ENCODE data around the gene PPP3R1.
A peak's percentile ranks its signal among the peaks of the same experiment; 100 is the strongest.

The PPP3R1 gene, protein sequence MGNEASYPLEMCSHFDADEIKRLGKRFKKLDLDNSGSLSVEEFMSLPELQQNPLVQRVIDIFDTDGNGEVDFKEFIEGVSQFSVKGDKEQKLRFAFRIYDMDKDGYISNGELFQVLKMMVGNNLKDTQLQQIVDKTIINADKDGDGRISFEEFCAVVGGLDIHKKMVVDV

DNA sequence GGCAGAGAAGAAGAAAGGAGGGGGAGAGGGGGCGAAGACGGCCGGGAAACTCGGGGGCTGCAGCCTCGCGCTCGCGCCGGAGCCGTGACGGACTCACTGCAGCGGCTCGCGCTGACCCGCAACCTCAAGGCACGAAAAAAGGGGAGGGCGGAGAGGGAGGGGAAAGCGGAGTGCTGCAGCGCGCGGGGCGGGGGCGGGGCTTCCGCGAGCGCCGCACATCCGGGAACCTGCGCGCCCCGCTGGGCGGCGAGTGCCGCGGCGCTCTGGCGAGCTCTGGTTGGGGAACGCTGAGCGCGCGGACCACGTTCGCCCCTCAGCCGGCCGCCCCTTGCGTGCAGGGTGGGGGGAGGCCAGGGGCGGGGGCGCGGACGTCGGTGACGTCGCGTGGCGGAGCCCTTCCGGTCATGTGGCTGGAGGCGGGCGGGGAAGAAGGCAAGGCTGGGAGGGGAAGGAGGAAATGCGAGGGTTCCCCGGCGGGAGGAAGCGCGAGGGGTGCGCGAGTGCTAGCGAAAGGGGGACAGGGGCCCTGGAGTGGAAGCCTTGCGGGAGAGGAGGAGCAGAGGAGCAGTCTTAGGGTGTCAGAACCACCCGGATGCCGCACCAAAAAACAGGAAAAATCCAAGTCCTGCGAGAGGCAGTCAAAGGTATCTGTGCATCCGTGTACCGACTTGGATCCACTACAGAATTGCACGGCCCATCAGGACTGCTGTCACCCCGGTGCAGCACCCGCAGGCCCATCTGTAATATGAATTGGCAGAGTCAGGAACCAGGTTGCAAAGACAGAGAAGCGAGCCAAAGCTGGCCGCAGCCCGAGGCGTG, at the start of gene PPP3R1:
Gene PPP3R1 (minus strand): TSS at position 133 of the 819 bp plus-strand sequence. CDS start 405 bp downstream, outside the sequence.
- DNase-seq (ENCODE audit: extremely low read depth in 1 of 2, low read depth in 1 of 2) = peak; percentile 91

DNA sequence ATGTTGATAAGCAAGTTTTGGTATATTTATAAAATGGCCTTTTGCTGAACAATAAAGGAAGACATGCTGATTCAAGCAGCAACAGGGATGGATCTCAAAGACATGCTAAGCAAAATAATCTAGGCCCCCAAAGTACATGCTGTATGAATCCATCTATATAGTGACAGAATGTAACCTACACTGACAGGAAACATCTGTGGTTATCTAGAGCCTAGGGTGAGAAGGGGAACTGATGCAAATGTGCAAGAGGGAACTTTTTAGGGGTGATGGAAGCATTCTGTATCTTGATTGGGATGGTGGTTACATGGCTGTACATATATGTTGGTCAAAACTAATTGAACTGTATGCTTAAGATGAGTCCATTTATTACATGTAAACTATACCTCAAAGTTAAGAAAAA, 43.2 kb upstream of the PPP3R1 start:
- DNase-seq (ENCODE audit: extremely low read depth in 1 of 2, low read depth in 1 of 2) = no peak

DNA sequence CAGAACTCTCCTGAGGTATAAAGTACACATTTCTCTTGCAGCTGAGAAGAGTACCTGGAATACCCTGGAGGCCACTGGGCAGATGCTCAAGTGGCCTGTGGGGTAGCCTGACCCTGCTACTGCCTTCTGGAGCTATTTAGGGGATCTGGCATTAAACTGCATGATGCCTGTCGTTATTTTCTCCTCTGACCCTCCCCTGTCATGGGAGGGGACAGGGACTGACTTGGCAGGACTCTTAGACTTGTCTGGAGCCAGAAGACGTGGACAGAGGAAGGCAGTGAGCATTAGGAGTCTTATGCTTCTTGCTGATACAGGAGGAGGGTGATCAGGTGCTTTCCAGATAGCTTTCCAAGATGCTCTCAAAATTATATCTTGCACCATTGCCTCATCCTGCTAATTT, 42.6 kb upstream of the PPP3R1 start:
- no peak for DNase-seq (ENCODE audit: extremely low read depth in 1 of 2, low read depth in 1 of 2)

DNA sequence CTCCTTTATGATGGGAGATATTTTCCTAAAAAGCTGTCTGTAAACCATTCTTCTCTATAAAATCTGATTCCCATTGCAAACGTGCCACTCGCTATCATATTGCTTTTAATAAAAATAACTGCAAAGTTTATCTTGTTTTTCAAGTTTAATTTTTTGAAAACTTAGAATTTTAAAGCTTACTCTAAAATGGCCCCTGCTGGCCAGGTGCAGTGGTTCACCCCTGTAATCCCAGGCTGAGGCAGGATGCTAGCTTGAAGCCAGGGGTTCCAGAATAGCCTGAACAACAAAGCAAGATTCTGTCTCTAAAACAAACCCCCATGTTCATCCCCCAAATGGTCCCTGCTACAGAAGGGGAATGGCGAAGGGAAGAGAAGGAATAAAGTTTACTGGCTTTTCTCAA, 41.9 kb upstream of the PPP3R1 start:
- DNase-seq (ENCODE audit: extremely low read depth in 1 of 2, low read depth in 1 of 2) = no peak

DNA sequence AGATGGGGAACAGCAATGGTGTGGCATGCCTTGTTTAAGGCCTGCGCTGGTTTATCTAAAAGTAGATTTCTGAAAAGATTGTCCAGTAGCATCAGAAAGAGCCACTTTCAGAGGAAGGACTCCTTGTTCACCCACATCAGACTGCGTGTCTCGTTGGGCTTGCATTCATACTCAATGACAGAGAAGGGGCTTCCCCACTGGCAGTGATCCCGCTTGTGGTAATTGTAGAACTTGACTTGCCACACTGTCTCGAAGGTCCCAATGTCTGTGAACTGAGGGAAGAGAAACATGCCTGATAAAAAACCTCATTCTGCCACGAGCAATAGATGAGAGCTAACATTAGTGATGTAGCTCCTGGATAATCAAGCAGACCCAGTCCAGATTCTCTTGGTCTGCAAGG, 41.4 kb upstream of the PPP3R1 start:
- no peak for DNase-seq (ENCODE audit: extremely low read depth in 1 of 2, low read depth in 1 of 2)

DNA sequence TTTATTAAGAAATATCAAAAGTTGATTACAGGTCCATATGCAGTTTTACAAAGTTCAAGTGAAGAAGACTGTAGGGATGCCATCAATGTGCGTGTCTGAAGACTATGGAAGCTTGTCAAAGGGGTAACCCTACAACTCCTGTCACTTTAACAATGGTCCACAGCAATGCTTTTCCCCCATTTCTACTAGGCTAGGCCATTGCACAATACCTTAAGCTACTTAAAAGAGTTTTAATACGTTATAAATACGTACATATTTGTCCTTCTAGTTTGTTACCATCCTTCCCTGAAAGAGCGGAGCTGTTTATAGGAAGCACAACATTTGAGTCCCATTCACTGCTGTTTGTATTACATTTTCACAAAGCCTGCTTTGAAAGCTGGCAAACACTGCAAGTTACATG, 40.7 kb upstream of the PPP3R1 start:
- DNase-seq (ENCODE audit: extremely low read depth in 1 of 2, low read depth in 1 of 2) = no peak

DNA sequence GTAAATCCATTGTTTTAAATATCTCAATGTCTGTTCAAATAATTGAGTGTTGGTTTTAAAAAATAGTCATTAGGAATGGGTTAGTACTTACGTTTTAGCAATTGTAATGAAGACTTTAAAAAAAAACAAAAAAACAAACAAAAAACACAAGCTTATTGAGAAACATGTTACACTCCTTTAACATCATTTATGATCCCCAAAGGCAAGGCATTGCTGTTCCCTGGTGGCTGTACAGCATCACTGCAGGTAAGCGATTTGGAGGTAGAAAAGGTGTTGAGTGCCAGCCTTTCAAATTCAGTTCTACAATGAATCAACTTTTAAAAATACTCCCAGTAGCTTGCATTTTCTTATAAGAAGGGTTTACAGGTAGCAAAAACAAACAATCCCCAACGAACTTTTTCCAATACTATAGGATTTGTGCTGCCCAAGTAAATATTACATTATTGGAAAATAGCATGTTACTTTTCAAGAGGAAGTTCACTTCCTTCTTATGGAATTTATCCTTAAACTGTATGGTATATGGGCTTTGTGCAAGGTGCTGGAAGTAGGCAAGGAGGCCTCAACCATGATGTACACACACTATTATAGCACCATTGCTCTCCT, 39.9 kb upstream of the PPP3R1 start:
- DNase-seq (ENCODE audit: extremely low read depth in 1 of 2, low read depth in 1 of 2) = no peak

DNA sequence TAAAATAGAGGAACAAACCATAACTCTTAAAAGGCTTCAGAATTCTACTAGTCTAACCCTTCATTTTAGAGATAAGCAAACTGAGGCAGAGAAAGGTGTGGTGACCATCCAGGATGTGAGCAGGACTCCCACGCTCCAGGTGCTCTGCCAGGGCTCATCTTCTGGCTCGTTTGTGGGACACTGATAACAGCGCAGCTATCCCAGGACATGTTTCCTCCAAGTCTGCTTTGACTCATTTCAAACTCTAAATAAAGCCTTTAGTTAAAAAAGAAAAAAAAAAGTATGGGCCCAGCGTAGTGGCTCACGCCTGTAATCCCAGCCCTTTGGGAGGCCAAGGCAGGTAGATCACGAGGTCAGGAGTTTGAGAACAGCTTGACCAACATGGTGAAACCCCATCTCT, 39.0 kb upstream of the PPP3R1 start:
- DNase-seq (ENCODE audit: extremely low read depth in 1 of 2, low read depth in 1 of 2) = no peak

DNA sequence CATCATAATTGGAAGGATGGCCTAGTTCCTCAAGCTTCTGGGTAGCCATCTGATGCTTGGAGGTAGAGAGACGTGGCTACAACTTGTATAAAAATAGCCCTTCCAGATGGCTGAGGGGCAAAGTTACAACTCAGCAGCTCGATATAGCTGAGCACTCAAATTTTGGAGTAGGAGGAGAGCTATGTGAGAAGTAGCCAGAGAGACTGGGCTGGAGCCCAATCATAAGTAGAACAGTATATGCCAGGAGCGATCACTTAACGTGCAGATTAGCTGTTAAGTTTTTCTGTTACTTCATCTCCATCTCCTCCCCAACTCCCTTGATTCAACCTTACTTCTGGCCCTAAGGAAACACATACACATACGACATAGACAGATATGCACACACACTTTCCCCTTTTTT, 38.6 kb upstream of the PPP3R1 start:
- DNase-seq (ENCODE audit: extremely low read depth in 1 of 2, low read depth in 1 of 2) = no peak

DNA sequence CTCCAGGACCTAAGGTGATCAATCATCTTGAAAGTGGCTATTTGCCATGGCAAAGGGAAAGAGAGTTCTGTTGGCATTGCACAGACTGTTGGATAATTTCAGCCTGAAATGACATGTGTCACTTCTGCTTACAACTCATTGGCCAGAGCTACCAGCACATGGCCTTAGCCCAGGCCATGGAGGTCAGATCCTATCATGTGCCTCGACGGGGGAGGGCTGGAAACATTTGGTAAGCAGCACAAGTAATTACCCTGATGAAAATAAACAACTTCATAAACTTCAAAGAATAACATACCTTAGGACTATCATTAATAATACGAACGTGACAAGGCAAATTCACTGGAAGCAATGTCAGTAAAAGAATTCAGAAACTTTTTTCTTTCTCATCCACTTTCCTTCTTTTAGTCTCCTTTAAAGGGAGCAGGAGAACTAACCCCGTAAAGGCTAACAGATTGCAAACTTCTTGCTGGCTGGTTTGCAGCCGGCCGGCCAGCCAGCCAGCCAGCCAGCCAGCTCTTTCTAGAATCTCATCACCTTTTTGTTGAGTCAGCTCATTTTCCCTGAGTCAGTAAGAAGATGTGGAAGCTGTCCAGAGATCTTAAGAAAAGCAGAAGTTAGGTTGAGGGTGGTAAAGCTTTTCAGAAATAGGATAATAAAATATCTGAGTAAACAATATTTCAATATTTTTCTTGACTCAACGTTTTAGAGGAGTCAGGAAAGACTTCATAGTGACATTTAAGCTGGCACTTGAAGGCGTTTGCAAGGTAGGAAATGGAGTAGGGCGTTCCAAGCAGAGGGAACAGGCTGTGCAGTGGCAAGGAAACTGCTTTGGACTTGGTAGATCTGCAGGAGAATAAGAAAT, 35.5 kb upstream of the PPP3R1 start:
- no peak for DNase-seq (ENCODE audit: extremely low read depth in 1 of 2, low read depth in 1 of 2)

DNA sequence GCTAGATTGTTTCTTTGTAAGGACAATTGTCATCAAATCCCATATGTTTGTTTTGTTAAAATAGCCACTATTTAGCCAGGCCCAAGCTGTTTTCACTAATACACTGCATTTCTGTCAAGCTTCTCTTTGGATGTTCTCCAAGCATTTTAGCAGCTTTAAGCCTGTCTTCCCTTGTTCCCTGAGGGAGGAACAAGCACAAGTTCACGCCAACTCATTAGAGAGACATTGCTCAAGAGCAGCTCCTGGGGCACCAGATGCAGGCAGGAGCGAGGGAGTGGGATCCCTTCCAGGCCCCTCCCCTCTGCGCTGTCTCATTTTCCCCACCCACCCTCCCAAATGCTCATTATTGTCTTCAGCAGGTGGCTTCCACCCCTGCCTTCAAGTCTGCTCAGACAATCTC, 32.6 kb upstream of the PPP3R1 start:
- no peak for DNase-seq (ENCODE audit: extremely low read depth in 1 of 2, low read depth in 1 of 2)

DNA sequence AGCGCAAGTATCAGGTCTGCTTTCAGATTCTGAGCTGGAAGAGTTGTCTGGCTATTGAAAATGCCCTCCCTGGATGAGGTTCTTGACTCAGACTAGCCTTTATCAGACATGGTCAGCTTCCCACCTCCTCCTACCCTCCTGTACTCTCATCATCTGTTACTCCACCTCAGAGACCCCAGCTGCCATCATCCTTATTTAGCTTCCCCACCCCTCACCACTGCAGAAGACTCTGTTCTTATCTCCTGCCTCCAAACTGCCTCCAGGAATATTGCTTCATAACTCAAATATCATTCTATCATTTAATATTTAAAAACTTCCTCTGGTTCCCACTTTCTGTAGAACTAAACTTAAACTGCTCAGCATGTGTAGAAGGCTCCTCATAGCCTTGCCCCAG, 31.1 kb upstream of the PPP3R1 start:
- DNase-seq (ENCODE audit: extremely low read depth in 1 of 2, low read depth in 1 of 2) = no peak

DNA sequence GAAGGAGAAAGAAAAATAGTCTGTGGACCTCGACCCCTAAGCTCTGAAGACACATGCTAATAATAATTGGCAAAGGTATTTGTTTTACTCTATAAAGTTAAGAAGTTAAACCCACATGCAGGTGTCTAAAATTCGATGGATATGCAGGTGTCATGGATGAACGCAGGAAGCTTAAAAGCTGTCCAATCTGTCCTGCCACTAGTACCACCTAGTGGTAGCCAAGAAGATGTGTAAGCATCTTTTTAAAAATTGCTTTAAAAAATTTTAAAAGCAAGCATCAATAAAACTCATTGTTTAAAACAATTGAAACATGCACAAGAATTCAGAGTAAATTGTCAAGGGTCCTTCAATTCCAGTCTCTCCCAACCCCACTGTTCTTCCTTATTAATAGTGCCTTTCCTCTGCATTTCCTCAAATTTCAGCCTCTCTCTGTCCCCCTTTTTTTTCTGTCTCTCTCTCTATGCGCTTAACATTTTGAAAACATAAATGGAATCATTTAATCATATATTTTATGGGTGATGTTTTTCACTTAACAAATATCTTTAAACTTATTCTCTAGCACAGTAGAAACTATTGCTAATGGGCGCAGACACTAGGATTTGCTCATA, 30.6 kb upstream of the PPP3R1 start:
- DNase-seq (ENCODE audit: extremely low read depth in 1 of 2, low read depth in 1 of 2) = no peak

DNA sequence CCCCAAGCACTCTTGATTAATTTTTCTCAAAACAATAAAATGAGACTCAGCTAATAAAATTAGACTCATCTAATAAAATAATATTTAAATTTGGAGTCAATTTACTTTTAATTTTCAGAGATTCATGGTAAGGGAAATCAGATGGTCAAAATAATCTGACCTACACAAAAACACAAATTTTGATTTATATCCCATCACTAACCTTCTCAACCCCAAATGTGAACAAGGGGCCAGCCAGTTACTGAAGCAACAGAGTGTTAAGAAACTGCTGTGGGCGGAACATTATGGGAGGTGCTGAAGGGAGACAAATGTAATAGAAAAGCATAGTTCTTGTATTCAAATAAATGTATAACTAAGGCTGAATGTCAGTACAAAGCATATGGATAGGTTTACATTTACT, 28.5 kb upstream of the PPP3R1 start:
- DNase-seq (ENCODE audit: extremely low read depth in 1 of 2, low read depth in 1 of 2) = no peak

DNA sequence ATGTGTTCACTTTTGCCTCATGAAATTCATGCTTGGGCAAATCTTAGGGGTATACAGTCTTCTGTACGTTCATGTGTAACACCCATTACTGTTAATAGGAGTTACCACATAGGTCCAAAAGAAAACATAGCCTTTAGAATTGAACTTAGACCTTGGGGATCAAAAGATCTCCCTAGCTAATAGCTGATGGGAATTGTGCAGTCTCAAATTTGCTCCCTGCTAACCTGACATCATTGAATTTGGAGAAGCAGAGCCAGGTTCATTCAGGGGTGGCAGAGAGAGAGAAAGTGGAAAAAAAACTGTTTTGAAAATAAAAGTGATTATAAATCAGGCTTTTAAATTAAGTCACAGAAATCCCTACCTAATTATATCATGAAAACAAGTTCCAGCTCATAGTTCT, 28.0 kb upstream of the PPP3R1 start:
- DNase-seq (ENCODE audit: extremely low read depth in 1 of 2, low read depth in 1 of 2) = no peak

DNA sequence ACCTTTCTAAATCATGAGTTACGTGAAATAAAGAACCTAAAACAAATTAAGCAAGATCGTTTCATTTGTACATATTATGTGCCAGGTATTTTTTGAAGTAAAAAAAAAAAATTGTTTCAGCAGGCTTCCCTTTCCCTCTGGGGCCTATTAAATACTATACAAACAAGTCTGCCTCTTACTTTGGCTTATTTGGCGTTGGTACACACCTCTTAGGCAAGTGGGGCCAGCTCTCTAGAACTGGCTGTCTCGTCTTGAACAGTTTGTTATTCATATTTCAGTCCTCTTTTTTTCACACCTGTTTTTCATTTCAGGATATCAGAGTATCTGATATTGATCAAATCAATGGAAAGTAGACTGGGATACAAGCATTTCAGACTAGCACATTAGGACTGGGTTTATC, 27.4 kb upstream of the PPP3R1 start:
- DNase-seq (ENCODE audit: extremely low read depth in 1 of 2, low read depth in 1 of 2) = no peak

DNA sequence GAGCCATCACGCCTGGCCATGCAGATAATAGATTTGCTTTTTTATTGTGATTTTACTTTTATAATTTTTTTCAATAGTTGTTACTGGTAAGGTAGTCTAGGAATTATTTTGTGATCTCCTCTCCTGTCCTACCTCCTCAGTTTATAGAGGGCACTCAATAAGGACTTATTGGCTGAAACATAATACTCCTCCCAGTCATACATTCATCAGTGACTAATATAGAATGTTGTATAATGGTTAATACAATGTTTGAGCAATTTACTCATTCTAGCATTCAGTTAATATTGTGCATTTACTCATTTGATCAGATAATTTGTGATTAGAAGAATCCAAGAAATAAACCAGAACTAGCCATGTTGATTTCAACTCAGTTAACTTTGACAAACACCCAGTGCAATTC, 25.8 kb upstream of the PPP3R1 start:
- no peak for DNase-seq (ENCODE audit: extremely low read depth in 1 of 2, low read depth in 1 of 2)

DNA sequence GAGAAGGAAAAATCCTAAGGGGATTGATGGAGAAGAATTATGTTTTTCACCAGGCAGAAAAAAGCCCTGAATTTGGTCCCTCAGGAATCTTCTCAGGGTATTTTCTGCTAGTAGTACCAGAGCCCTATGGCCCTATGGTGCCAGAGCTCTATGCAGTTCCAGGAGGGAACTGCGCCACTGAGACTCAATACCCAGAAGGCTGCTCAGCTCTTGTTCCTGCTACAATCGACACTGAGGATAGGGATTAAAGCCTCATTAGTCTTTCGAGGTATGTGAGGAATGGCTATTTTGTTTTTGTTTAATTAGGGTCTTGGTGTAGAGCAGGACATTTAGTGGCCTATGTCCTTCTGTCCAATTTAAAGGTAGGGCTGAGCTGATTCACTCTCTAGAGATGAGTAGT, 21.7 kb upstream of the PPP3R1 start:
- no peak for DNase-seq (ENCODE audit: extremely low read depth in 1 of 2, low read depth in 1 of 2)

DNA sequence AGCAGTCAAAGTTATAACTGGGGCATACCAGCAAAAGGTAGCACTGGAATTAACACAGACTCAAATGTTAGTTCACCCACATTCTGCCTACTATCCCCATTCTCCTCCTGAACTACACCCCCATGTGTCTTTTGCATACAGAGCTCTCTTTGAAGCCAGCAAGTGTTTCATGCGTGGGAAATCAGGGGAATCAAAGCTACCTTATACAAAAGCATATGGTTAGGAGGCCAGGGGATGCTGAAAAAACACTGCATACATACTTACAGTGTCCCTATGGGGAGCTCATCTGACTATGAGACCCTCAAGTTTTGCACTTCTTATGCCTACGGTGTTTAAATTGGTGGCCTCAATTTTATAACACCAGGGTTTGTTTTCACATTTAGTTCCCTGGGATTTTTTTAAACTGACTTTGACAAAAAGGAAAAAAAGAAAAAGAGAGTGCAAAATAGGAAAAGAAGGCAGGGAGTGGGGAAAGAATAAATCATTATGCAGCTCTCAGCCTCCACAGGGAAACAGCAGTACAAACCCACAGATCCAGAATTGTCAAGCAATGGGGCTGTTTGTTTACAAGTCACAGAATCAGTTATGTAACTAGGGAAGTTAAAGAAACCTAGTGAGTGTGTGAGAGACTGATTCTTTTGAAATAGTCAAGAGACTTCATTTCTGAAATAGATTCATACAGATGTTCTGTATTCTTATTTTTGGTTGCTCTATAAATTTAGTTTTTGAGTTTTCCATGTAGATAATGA, 20.1 kb upstream of the PPP3R1 start:
- DNase-seq (ENCODE audit: extremely low read depth in 1 of 2, low read depth in 1 of 2) = no peak

DNA sequence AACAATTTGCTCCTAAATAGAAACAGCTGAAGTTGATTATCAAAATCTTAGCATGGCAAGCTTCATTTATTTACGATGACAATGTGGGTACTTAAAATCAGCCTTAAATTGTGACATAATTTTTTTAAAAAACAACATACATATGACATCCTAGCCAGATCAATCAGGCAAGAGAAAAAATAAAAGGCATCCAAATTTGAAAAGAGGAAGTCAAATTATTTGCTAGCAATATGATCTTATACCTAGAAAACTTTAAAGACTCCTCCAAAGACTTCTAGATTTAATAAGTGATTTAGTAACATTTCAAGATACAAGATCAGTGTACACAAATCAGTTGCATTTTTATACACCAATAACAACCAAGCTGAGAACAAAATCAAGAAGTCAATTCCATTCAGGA, 14.3 kb upstream of the PPP3R1 start:
- no peak for DNase-seq (ENCODE audit: extremely low read depth in 1 of 2, low read depth in 1 of 2)

All from stimulated activated CD8-positive, alpha-beta memory T cell treated with anti-CD3 and anti-CD28 coated beads, Interleukin-7, amount 100 ng/mL, for 48 hours (primary cell).